SH-SY5Y (cell line): Measurements from ENCODE around the gene PGR.

Source experiments
- GATA2 ChIP-seq: IDR thresholded peaks from 2 replicates; pipeline ENCODE4 v1.6.1; 2011; ENCODE audit warnings: mild to moderate bottlenecking, low read depth, low read length
- GATA3 ChIP-seq: IDR thresholded peaks from 2 replicates; pipeline ENCODE4 v1.6.1; 2011; ENCODE audit warnings: low read depth, mild to moderate bottlenecking, low read length, moderate library complexity

The PGR gene

DNA sequence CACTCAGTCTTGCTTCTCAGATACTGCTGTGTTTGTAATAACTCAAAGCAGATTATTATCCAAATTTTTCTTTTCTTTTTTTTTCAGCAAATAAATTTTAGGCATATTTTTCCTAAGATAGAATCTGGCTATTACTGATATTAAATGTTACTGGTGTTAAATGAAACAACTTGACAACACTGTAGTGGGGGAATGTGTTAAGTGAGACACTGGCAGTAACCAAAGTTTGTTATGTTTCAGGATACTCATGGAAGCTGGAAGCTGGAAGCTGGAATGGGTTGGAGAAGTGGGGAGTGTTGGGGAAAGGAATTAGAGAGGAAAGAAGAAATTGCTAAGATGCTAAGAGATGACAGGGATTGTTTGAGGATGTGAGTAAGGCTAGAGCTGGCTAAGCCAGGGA is 24.9 kb downstream of the PGR start:
- TF ChIP-seq GATA3 (no peak), GATA2 (no peak)

DNA sequence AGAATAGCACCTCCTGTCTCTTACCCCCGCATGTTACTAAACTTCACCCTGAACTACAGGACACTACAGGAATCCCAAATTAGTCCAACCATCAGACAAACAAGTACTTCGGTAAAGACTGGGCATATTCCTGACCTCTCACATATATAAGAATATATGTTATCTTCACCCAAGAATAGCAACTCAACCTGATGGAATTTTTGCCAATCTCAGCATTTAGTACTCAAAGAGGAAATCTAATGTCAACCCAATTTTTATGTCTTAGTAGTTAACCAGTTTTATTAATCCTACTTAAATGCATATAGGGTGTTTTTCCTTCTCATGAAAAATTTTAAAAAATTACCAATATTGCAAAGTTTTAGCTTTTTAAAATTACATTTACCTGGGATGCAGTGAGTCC is 26.2 kb downstream of the PGR start:
- TF ChIP-seq GATA3, result no peak
- TF ChIP-seq GATA2, result no peak

- TF ChIP-seq GATA2 (no peak), GATA3 (no peak)
These were observed 29.0 kb downstream of the PGR start for GRCh38 chr11:101100601-101101000.

GRCh38 chr11:101096036-101096704 is 33.4 kb downstream of the PGR start:
- TF ChIP-seq GATA3 (no peak), GATA2 (no peak)

- TF ChIP-seq GATA3 (no peak), GATA2 (no peak)
These were observed 37.8 kb downstream of the PGR start for GRCh38 chr11:101091781-101092180.

DNA sequence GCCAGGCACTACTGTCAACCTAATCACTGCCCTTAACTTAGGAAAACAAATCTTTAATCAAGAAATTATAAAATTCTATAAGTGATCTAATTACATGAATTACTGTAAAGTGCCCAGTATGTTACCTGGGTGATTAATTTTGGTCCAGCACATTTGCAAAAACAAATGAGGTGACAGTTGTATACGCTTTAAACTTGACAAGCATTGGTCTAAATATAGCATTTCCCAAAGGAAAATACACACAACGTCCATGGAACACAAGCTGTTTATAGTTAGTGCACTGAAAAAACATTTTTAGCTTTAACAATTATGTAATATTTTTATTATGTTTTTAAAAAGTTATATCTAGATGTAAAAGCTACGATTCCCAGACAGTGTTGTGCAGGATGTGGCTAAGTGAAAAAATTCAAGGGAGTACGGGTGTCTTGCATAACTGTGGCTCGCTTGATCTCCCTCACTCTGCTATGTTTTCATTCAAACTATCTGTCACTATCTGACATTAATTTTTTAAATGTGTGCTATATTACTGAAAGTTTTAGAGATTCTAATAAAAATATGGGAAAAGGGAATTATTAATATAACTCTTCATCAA is 38.8 kb downstream of the PGR start:
- no peak for TF ChIP-seq GATA2
- no peak for TF ChIP-seq GATA3

- TF ChIP-seq GATA3, result no peak
- TF ChIP-seq GATA2, result no peak
These were observed 46.3 kb downstream of the PGR start for GRCh38 chr11:101083335-101083734.

- TF ChIP-seq GATA3 (no peak), GATA2 (no peak)
These were observed 46.8 kb downstream of the PGR start for GRCh38 chr11:101082813-101083212.

GRCh38 chr11:101063706-101064105 is 65.9 kb downstream of the PGR start:
- TF ChIP-seq GATA3 (no peak), GATA2 (no peak)

DNA sequence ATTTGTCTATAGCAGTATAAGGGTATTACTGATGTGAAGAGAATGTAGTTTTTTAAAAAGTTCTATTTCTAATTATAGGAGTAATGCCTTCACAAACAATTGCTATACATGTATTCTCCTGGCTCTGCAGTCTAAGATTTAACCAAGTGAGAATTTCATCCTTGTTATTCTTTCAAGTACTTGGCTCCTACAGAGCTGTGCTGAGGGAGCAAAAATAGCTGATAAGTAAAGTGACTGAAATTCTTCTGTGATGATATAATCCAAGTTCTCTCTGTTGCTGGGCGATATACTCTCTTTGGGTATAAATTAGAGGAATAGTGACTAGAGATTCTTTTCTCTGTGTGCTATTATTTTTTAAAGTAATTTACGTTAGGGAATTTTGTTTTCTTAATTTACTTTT is 68.0 kb downstream of the PGR start:
- TF ChIP-seq GATA2 (no peak), GATA3 (no peak)

DNA sequence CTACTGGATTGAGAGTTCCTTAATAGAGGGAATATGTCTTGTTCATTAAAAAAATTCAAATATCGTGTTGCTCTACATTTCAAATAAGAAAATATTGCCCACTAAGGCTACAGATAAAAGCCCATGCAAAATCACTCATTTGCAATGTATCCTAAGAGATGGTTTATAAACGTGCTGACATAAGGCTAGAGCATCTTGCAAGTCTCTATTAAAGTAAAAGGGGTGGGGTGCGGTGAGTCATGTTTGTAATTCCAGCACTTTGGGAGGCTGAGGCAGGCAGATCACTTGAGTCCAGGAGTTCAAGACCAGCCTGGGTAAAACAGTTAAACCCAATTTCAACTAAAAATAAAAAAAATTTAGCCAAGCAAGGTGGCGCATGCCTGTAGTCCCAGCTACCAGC is 70.3 kb downstream of the PGR start:
- TF ChIP-seq GATA3, result no peak
- no peak for TF ChIP-seq GATA2

DNA sequence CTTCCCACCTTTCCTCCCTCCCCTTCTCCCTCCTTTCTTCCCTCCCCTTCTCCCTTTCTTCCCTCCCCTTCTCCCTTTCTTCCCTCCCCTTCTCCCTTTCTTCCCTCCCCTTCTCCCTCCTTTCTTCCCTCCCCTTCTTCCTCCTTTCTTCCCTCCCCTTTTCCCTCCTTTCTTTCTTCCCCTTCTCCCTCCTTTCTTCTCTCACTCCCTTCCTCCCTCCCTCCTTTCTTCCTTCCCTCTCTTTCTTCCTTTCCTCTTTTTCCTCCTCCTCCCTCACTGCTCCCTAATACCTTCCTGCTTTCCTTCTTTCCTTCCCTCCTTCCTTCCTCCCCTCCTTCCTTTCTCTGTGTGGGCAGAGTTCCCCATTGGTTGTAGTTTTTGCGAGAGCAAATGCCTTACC is 76.1 kb downstream of the PGR start:
- no peak for TF ChIP-seq GATA2

- no peak for TF ChIP-seq GATA3
These were observed 77.9 kb downstream of the PGR start for GRCh38 chr11:101051677-101052076.

DNA sequence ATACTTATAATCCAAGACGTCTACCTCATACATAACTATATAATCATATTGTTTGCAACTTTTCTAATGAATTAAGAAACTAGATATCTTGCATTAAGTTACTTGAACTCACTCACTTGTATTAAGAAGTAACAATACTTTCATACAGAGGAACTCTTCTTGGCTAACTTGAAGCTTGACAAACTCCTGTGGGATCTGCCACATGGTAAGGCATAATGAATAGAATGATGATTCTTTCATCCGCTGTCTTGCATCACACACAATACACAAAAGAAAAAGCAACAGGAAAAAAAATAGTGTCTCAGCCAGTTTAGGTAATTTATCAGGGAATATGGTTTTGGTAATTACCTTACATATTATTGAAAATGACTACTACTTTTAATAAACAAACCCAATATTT is 79.8 kb downstream of the PGR start:
- no peak for TF ChIP-seq GATA2
- TF ChIP-seq GATA3, result no peak

DNA sequence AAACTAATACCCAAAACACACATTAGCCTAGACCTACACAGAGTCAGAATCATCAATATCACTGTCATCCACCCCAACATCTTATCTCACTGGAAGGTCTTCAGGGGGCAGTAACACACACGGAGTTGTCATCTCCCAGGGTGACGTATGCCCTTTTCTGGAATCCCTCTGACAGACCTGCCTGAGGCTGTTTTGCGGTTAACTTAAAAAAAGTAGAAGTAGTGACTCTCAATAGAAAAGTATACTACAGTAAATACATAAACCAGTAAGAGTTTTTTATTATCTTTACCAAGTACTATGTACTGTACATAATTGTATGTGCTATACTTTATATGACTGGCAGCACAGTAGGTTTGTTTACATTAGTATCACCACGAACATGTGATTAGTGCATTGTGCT is 80.5 kb downstream of the PGR start:
- TF ChIP-seq GATA3 (no peak), GATA2 (no peak)

- no peak for TF ChIP-seq GATA3
- TF ChIP-seq GATA2, result no peak
These were observed 81.1 kb downstream of the PGR start for GRCh38 chr11:101048479-101048878.

- TF ChIP-seq GATA3 (no peak), GATA2 (no peak)
These were observed 82.7 kb downstream of the PGR start for GRCh38 chr11:101046947-101047346.

DNA sequence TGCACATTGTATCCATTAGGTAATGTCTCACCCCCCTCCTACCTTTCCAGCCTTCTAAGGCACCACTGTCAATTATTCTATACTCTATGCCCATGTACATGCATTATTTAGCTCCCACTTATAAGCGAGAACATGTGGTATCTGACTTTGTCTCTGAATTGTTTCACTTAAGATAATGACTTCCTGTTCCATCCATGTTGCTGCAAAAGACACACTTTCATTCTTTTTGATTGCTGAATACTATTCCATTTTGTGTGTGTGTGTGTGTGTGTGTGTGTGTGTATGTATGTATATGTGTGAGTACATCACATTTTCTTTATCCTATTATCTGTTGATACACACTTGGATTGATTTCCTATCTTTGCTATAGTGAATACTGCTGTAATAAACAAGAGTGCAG is 84.2 kb downstream of the PGR start:
- TF ChIP-seq GATA2, result no peak
- TF ChIP-seq GATA3, result no peak
